Gastroesophageal sphincter (tissue), 3 donors: Measurements from ENCODE around the gene LARP1B.
"Not testable (repeated sequence)": the region's sequence is repeated elsewhere in the genome, so short reads cannot be mapped to it uniquely, and the experiment has no call there.

Experiments used
- CTCF ChIP-seq, 4 experiments: fragments of 200-600 bp in 2 of 4; fragments of 450-650 bp in 2 of 4; sonication (generic) in 1 of 4; IDR thresholded peaks; one replicate each; pipeline ENCODE4 v1.5.1; 2017 to 2019; ENCODE audit warnings: antibody characterized with exemption in 4 of 4, mild to moderate bottlenecking in 2 of 4, moderate library complexity in 2 of 4
- EP300 ChIP-seq: sonication (generic); formaldehyde crosslinking; IDR thresholded peaks from one replicate; pipeline ENCODE4 v1.6.1; 2017; ENCODE audit warnings: antibody characterized with exemption, mild to moderate bottlenecking
- POLR2A ChIP-seq, 2 donors: fragments of 450-650 bp; IDR thresholded peaks; one replicate each; pipeline ENCODE4 v1.6.1; 2017; ENCODE audit warnings: antibody characterized with exemption in 2 of 2, mild to moderate bottlenecking in 2 of 2, moderate library complexity in 1 of 2

GRCh38 chr4:128047019-128047418, 14.1 kb upstream of the LARP1B start:
- TF ChIP-seq CTCF (IDR thresholded peaks at IDR 0.05); POLR2A (IDR thresholded peaks at IDR 0.05); EP300: not testable (repeated sequence)
